ENCODE data around the gene SYT2.

DNA sequence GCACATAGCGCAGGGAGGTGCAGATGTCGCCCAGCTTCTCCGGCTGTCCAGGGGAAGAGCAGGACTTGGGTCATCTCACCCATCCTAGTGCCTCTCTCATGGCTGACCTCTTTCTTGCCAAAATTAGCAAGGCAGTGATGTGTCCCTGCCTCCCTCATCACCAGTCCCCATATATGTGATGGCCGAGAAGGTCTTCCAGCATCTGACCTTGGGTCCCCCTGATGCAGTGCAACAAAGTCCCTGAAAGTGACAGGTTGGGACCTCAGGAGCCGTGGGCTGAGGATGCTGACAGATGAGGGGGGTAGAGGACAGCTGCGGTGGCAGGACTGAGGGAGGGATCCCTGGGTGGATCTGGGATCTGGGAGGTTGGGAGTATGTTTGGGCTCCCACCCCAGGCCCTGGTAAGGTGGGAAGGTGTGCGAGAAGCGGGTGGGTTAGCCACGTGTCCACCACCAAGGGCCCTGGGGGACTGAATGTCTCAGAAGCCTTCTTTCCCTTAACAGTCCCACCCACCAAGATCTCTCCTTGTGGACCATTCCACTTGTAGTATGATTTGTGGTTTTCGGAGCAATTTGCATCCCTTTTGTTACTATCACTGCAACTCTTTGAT is 109.7 kb downstream of the SYT2 start:
- TF ChIP-seq, protein P1, sequence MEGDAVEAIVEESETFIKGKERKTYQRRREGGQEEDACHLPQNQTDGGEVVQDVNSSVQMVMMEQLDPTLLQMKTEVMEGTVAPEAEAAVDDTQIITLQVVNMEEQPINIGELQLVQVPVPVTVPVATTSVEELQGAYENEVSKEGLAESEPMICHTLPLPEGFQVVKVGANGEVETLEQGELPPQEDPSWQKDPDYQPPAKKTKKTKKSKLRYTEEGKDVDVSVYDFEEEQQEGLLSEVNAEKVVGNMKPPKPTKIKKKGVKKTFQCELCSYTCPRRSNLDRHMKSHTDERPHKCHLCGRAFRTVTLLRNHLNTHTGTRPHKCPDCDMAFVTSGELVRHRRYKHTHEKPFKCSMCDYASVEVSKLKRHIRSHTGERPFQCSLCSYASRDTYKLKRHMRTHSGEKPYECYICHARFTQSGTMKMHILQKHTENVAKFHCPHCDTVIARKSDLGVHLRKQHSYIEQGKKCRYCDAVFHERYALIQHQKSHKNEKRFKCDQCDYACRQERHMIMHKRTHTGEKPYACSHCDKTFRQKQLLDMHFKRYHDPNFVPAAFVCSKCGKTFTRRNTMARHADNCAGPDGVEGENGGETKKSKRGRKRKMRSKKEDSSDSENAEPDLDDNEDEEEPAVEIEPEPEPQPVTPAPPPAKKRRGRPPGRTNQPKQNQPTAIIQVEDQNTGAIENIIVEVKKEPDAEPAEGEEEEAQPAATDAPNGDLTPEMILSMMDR (IDR thresholded peaks at IDR 0.05 in 2 of 3, conservative IDR thresholded peaks at IDR 0.05 in 1 of 3; ENCODE audit: borderline replicate concordance in 1 of 3, insufficient read depth in 1 of 3, low read depth in 2 of 3, low read length in 2 of 3), result no peak; a peak in 1 of 6 replicates
- no peak for TF ChIP-seq JUND (IDR thresholded peaks at IDR 0.05)
- no peak for TF ChIP-seq POLR2A (IDR thresholded peaks at IDR 0.05; ENCODE audit: borderline replicate concordance, extremely low read depth, insufficient read depth, insufficient read length)
